GM23248 (cell line): ENCODE measurements around the gene ZNF26. TPM values are rescaled to one million over a fixed set of nuclear protein-coding genes. Genes with fewer than 3 reads are reported as not detected.

ENCODE experiments used
- DNase-seq: peaks from one replicate; pipeline ENCODE4 v3.0.0-alpha.2; 2015
- H2AFZ ChIP-seq: fragments of 200-600 bp; sonication (generic); 2 replicates; pipeline ENCODE4 v1.6.1; 2016; ENCODE audit warnings: antibody characterized with exemption
- H3F3A ChIP-seq: fragments of 200-600 bp; sonication (generic); 2 replicates; pipeline ENCODE4 v1.6.1; 2016; ENCODE audit warnings: mild to moderate bottlenecking, antibody characterized with exemption, mixed run types; ENCODE audit not compliant: insufficient read depth
- H3K27ac ChIP-seq: fragments of 200-600 bp; sonication (generic); 2 replicates; pipeline ENCODE4 v1.5.1; 2016; ENCODE audit warnings: mild to moderate bottlenecking
- H3K27me3 ChIP-seq: fragments of 200-600 bp; sonication (generic); replicated peaks from 2 replicates; pipeline ENCODE4 v1.6.1; 2016; ENCODE audit warnings: mild to moderate bottlenecking; ENCODE audit not compliant: insufficient read depth
- H3K36me3 ChIP-seq: fragments of 200-600 bp; sonication (generic); 2 replicates; pipeline ENCODE4 v1.6.1; 2016; ENCODE audit warnings: low read depth, mild to moderate bottlenecking
- H3K4me1 ChIP-seq: fragments of 200-600 bp; sonication (generic); 2 replicates; pipeline ENCODE4 v1.6.1; 2016; ENCODE audit warnings: mild to moderate bottlenecking; ENCODE audit not compliant: insufficient read depth
- H3K4me2 ChIP-seq: fragments of 200-600 bp; sonication (generic); one replicate; pipeline ENCODE4 v1.6.1; 2016; ENCODE audit warnings: mild to moderate bottlenecking; ENCODE audit not compliant: unreplicated experiment
- H3K4me3 ChIP-seq: fragments of 200-600 bp; sonication (generic); 2 replicates; pipeline ENCODE4 v1.5.1; 2016; ENCODE audit warnings: mild to moderate bottlenecking
- H3K79me2 ChIP-seq: fragments of 200-600 bp; sonication (generic); 2 replicates; pipeline ENCODE4 v1.6.1; 2016; ENCODE audit warnings: mild to moderate bottlenecking; ENCODE audit not compliant: insufficient read depth
- H3K9ac ChIP-seq: fragments of 200-600 bp; sonication (generic); 2 replicates; pipeline ENCODE4 v1.6.1; 2016; ENCODE audit warnings: mild to moderate bottlenecking
- H3K9me2 ChIP-seq: fragments of 200-600 bp; sonication (generic); 2 replicates; pipeline ENCODE4 v1.6.1; 2016; ENCODE audit warnings: mixed run types, mild to moderate bottlenecking, moderate library complexity; ENCODE audit not compliant: insufficient read depth
- H3K9me3 ChIP-seq: fragments of 200-600 bp; sonication (generic); one replicate; pipeline ENCODE4 v1.6.1; 2017; ENCODE audit warnings: low read depth
- H4K20me1 ChIP-seq: fragments of 200-600 bp; sonication (generic); 2 replicates; pipeline ENCODE4 v1.6.0; 2016; ENCODE audit not compliant: insufficient read depth
- EZH2 ChIP-seq: fragments of 200-600 bp; sonication (generic); IDR thresholded peaks from 2 replicates; pipeline ENCODE4 v1.6.1; 2018; ENCODE audit warnings: antibody characterized with exemption, mild to moderate bottlenecking; ENCODE audit not compliant: insufficient read depth, poor library complexity, severe bottlenecking
- EZH2phosphoT487 ChIP-seq: fragments of 200-600 bp; sonication (generic); IDR thresholded peaks from 2 replicates; pipeline ENCODE4 v1.6.1; 2018; ENCODE audit warnings: antibody characterized with exemption, moderate library complexity, mild to moderate bottlenecking, low read depth; ENCODE audit not compliant: insufficient read depth
- WGBS, 2 experiments: methylation state at CpG; one replicate each; pipeline ENCODE4 v1.1.6; 2015 to 2017; ENCODE audit warnings: low lambda C conversion rate in 2 of 2, low coverage in 1 of 2; ENCODE audit errors: missing lambda C conversion rate in 2 of 2; 5-methylcytosine and 5-hydroxymethylcytosine counted together
- in situ Hi-C: fragments of 300-500 bp; cut with MboI; formaldehyde crosslinking; loops from 2 replicates; pipeline ENCODE4 v1.15.0; 2020
- polyA plus RNA-seq: library from polyadenylated mRNA; unstranded; fragments of >200 nt; fragmentation: Nextera tagmentation; extraction: Ambion mirVana; gene quantifications from 2 replicates; pipeline ENCODE4 v1.2.1, GENCODE V29; 2016
- total RNA-seq: library from RNA; depleted of rRNA; stranded (reverse); fragments of >200 nt; shearing (Covaris generic); gene quantifications from 2 replicates; pipeline ENCODE4 v1.2.3, GENCODE V29; 2014

The ZNF26 gene
- total and polyA plus RNA-seq, 2 experiments from 2014 or later, result 6.7 to 12.3 TPM

GRCh38 chr12:133037207-133038005 lies 51.2 kb downstream of the ZNF26 start, which contains the start of gene ZNF84:
Gene ZNF84, plus strand, starts transcription at chr12:133037509. Its CDS starts 3,959 bp downstream, at chr12:133041468.
- H3K4me3 ChIP-seq, result peak within 1 kb of the TSS; percentile 91

GRCh38 chr12:133038118-133038709 lies 52.0 kb downstream of the ZNF26 start:
- WGBS, 2 experiments, result 42 to 44% methylated on average over 4 of the region's 4 CpGs
- H3K4me2 ChIP-seq, result peak overlapping the region; percentile 93
- H3K9me3 ChIP-seq, result peaks cover 4% of the 10 kb centered on the region

More at GRCh38 chr12:133037207-133038005, 51.2 kb downstream of the ZNF26 start, which contains the start of gene ZNF84:
- H3K9me2 ChIP-seq, result no peaks in the 10 kb centered on the region
- H4K20me1 ChIP-seq, result no peaks in the 10 kb centered on the region
- peak within 1 kb of the TSS; percentile 72 for H3K27ac ChIP-seq
- H2AFZ ChIP-seq, result peak within 1 kb of the TSS; percentile 99
- peak within 1 kb of the TSS; percentile 86 for H3K9ac ChIP-seq
- peaks cover 47% of the 10 kb centered on the region for H3K79me2 ChIP-seq
- H3F3A ChIP-seq, result peaks cover 7% of the 10 kb centered on the region; the same call in 1 of the 2 replicates
- in situ Hi-C loops, result no loop called here
- TF ChIP-seq EZH2 (no peak), EZH2phosphoT487 (no peak)
- 1 to 3% methylated on average over 62 to 69 of the region's 103 CpGs for WGBS, 2 experiments
- peak; percentile 99 for DNase-seq
- peaks cover 4% of the 10 kb centered on the region for H3K9me3 ChIP-seq
- H3K27me3 ChIP-seq, result no peaks in the 10 kb centered on the region
- peak within 1 kb of the TSS; percentile 93 for H3K4me2 ChIP-seq
- no peaks in the 10 kb centered on the region for H3K4me1 ChIP-seq
- H3K36me3 ChIP-seq, result peaks cover 34% of the 10 kb centered on the region

GRCh38 chr12:133046698-133047097 lies 60.5 kb downstream of the ZNF26 start:
- TF ChIP-seq EZH2 (no peak), EZH2phosphoT487 (no peak)
- Histone ChIP-seq H3K4me1 (no peaks in the 10 kb centered on the region), H4K20me1 (no peaks in the 10 kb centered on the region), H3K9ac (no peak overlapping the region), H3K27ac (no peak overlapping the region), H3K27me3 (no peaks in the 10 kb centered on the region), H2AFZ (no peak overlapping the region), H3F3A (no peaks in the 10 kb centered on the region), H3K9me2 (no peaks in the 10 kb centered on the region), H3K36me3 (peaks cover 97% of the 10 kb centered on the region), H3K9me3 (peaks cover 21% of the 10 kb centered on the region), H3K4me2 (no peak overlapping the region), H3K79me2 (peaks cover 53% of the 10 kb centered on the region), H3K4me3 (no peak overlapping the region)
- DNase-seq, result no peak
- WGBS, 2 experiments, result 96 to 98% methylated on average over 3 of the region's 3 CpGs
- in situ Hi-C loops, result no loop called here

More at GRCh38 chr12:133038118-133038709, 52.0 kb downstream of the ZNF26 start:
- peaks cover 55% of the 10 kb centered on the region for H3K79me2 ChIP-seq
- H3K27ac ChIP-seq, result peak overlapping the region; percentile 72
- peak overlapping the region; percentile 91 for H3K4me3 ChIP-seq
- H2AFZ ChIP-seq, result peak overlapping the region; percentile 99
- in situ Hi-C loops, result no loop called here
- no peaks in the 10 kb centered on the region for H4K20me1 ChIP-seq
- TF ChIP-seq EZH2phosphoT487, result no peak
- no peak for TF ChIP-seq EZH2
- DNase-seq, result peak; percentile 6
- H3K9ac ChIP-seq, result peak overlapping the region; percentile 86
- H3K27me3 ChIP-seq, result no peaks in the 10 kb centered on the region
- peaks cover 42% of the 10 kb centered on the region for H3K36me3 ChIP-seq
- H3F3A ChIP-seq, result peaks cover 7% of the 10 kb centered on the region; the same call in 1 of the 2 replicates
- H3K9me2 ChIP-seq, result no peaks in the 10 kb centered on the region
- H3K4me1 ChIP-seq, result no peaks in the 10 kb centered on the region

GRCh38 chr12:133057446-133057845 lies 71.3 kb downstream of the ZNF26 start:
- 99% methylated on average over 5 of the region's 5 CpGs for WGBS, 2 experiments
- H3K36me3 ChIP-seq, result peaks cover 97% of the 10 kb centered on the region
- DNase-seq, result peak; percentile 4
- H3F3A ChIP-seq, result peaks cover 40% of the 10 kb centered on the region
- in situ Hi-C loops, result no loop called here
- no peak for TF ChIP-seq EZH2
- TF ChIP-seq EZH2phosphoT487, result no peak
- no peaks in the 10 kb centered on the region for H3K27me3 ChIP-seq
- H4K20me1 ChIP-seq, result no peaks in the 10 kb centered on the region
- no peaks in the 10 kb centered on the region for H3K9me2 ChIP-seq
- no peak overlapping the region for H3K4me3 ChIP-seq
- no peak overlapping the region for H3K9ac ChIP-seq
- H3K4me2 ChIP-seq, result no peak overlapping the region
- peaks cover 61% of the 10 kb centered on the region for H3K9me3 ChIP-seq
- H3K27ac ChIP-seq, result no peak overlapping the region
- no peaks in the 10 kb centered on the region for H3K79me2 ChIP-seq
- H3K4me1 ChIP-seq, result no peaks in the 10 kb centered on the region
- no peak overlapping the region for H2AFZ ChIP-seq
